ENCODE data around the gene CAPN13.

DNA sequence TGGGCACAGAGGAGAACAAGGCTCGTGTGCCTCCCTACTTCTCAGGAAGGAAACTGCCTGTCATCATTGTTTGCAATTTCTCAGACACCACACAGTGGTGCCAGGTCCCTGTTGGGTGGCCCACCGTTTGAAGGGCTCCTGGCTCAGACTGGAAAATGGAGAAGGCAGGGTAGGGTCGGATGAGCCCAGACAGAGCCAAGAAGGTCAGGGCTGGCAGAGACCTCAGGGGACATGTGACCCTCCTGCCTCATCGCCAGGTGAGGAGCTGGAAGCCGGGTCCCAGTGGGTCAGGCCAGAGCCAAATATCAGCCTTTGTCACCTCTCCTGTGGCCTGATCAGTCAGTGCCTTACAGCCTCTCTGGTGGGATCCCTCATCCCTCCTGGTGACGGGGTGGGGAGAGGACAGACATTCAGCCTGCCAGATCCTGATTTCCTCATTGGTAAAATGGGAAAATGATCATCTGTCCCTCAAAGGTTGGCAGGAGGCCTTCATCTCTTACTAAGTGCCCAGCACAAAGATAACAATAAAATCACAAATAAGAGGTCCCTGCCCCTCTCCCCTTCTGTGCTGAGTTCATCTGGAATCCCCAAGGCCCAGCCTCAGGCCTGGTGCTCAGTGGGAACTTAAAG lies 117.6 kb downstream of the CAPN13 start:
- TF ChIP-seq GATA2 (IDR thresholded peaks at IDR 0.05; ENCODE audit: low read depth, low read length): no peak
- TF ChIP-seq GATA3 (IDR thresholded peaks at IDR 0.05; ENCODE audit: low read depth, low read length): no peak

Data from SH-SY5Y (cell line).